Pons (tissue), 1 donor: Measurements from ENCODE around the gene LY6G5B.

Experiments used
- DNase-seq: peaks from one replicate; pipeline ENCODE4 v3.0.0-alpha.2; 2016; ENCODE audit warnings: low spot score

Gene LY6G5B

GRCh38 chr6:31715022-31715958, 45.5 kb downstream of the LY6G5B start, which contains the start of gene LY6G6D:
Gene LY6G6D (plus strand): TSS chr6:31715348. CDS start chr6:31715356, 8 bp downstream.
- DNase-seq, result no peak

- DNase-seq, result no peak
Observed at GRCh38 chr6:31717499-31718222, 47.9 kb downstream of the LY6G5B start.

- no peak for DNase-seq
Observed at GRCh38 chr6:31718265-31718664, 48.5 kb downstream of the LY6G5B start.

GRCh38 chr6:31719001-31719400, 49.2 kb downstream of the LY6G5B start:
- no peak for DNase-seq

GRCh38 chr6:31720196-31720770, 50.5 kb downstream of the LY6G5B start:
- DNase-seq, result no peak

- DNase-seq, result no peak
Observed at GRCh38 chr6:31721351-31722020, 51.7 kb downstream of the LY6G5B start, which contains the start of gene LY6G6C. Gene LY6G6C (minus strand): TSS chr6:31721746. CDS start chr6:31721679, 67 bp downstream.

- DNase-seq, result no peak
Observed at GRCh38 chr6:31722173-31722572, 52.4 kb downstream of the LY6G5B start.
